ENCODE data around the gene GPC6. TPM values are rescaled to one million over a fixed set of nuclear protein-coding genes. Genes with fewer than 3 reads are reported as not detected.

Gene GPC6
- total and polyA plus RNA-seq, 2 donors (not counting 3 experiments of a cell fraction or from before 2014, with no cell fraction given) = 0.01 TPM; not detected in 1

GRCh38 chr13:93218583-93218982 is 8.0 kb upstream of the GPC6 start:
- no peak for TF ChIP-seq EZH2 (IDR thresholded peaks at IDR 0.05; ENCODE audit: borderline replicate concordance, low read depth, low read length, severe bottlenecking)
- TF ChIP-seq CTCF (IDR thresholded peaks at IDR 0.05; ENCODE audit: extremely low read depth in 1 of 2, insufficient read depth in 1 of 2, low read depth in 1 of 2, low read length in 2 of 2) = no peak
- no peak for TF ChIP-seq MYC (IDR thresholded peaks at IDR 0.05; ENCODE audit: low read depth, low read length)
- no peak for TF ChIP-seq MAX (IDR thresholded peaks at IDR 0.05; ENCODE audit: insufficient read depth, insufficient read length)
- TF ChIP-seq GATA2 (IDR thresholded peaks at IDR 0.05; ENCODE audit: insufficient read depth, insufficient read length, low read depth, low read length) = no peak
- TF ChIP-seq JUN (IDR thresholded peaks at IDR 0.05; ENCODE audit: borderline replicate concordance, insufficient read depth, insufficient read length, low read depth) = no peak
- no peak for TF ChIP-seq FOS (IDR thresholded peaks at IDR 0.05; ENCODE audit: borderline replicate concordance, insufficient read depth, low read length)
- TF ChIP-seq POLR2A (IDR thresholded peaks at IDR 0.05; ENCODE audit: low read depth, low read length) = no peak
- TF ChIP-seq POLR2AphosphoS5 (IDR thresholded peaks at IDR 0.05; ENCODE audit: insufficient read depth, low read depth, low read length) = no peak

More at GRCh38 chr13:93218583-93218982, 8.0 kb upstream of the GPC6 start:
- FAIRE-seq = no peak
- intact Hi-C loops (cut with micrococcal nuclease) (no loop called here), dilution Hi-C loops (cut with MboI; ENCODE audit: extremely low pct_ligation_motif_present, low sequenced_read_pairs) (no loop called here)
- H2AFZ ChIP-seq (ENCODE audit: low read depth, low read length) = no peak overlapping the region
- H4K20me1 ChIP-seq (replicated peaks; ENCODE audit: control insufficient read depth, extremely low read depth, insufficient read depth, low read length) = no peaks in the 10 kb centered on the region
- BruUV-seq (replicated peaks) = no TSS peak
- no peaks in the 10 kb centered on the region for H3K4me1 ChIP-seq (ENCODE audit: control insufficient read depth, extremely low read depth, insufficient read depth, low read length)
- H3K27ac ChIP-seq (ENCODE audit: insufficient read depth, low read depth, low read length) = no peak overlapping the region
- H3K9ac ChIP-seq (replicated peaks; ENCODE audit: extremely low read depth, insufficient read depth, low read length) = no peak overlapping the region
- CTCF ChIA-PET = no interaction called here
- no peaks in the 10 kb centered on the region for H3K9me1 ChIP-seq (replicated peaks; ENCODE audit: control insufficient read depth, extremely low read depth, insufficient read depth, low read length)
- POLR2A ChIA-PET = no interaction called here
- DNase-seq (ENCODE audit: low read depth, low spot score) = no peak
- H3K9me3 ChIP-seq (replicated peaks; ENCODE audit: control insufficient read depth, insufficient read depth, low read length) = peaks cover 2% of the 10 kb centered on the region
- H3K27me3 ChIP-seq (ENCODE audit: control insufficient read depth in 2 of 2, insufficient read depth in 2 of 2, low read length in 2 of 2) = no peaks in the 10 kb centered on the region
- no peak overlapping the region for H3K4me3 ChIP-seq (replicated peaks in 1 of 3; ENCODE audit: insufficient read depth in 1 of 3, low read depth in 1 of 3, low read length in 3 of 3)
- H3K4me2 ChIP-seq (ENCODE audit: insufficient read depth, low read length) = no peak overlapping the region
- no peaks in the 10 kb centered on the region for H3K79me2 ChIP-seq (ENCODE audit: control insufficient read depth, insufficient read depth, low read length)
- no peaks in the 10 kb centered on the region for H3K36me3 ChIP-seq (ENCODE audit: control insufficient read depth in 2 of 2, extremely low read depth in 1 of 2, insufficient read depth in 2 of 2, low read length in 2 of 2)

Measured in endothelial cell of umbilical vein (primary cell).